Measurements from ENCODE around the gene NAV3. TPM values are rescaled to one million over a fixed set of nuclear protein-coding genes. Genes with fewer than 3 reads are reported as not detected.

NAV3 gene
- total RNA-seq, 1 donor from 2014 or later, result 17.0 TPM

DNA sequence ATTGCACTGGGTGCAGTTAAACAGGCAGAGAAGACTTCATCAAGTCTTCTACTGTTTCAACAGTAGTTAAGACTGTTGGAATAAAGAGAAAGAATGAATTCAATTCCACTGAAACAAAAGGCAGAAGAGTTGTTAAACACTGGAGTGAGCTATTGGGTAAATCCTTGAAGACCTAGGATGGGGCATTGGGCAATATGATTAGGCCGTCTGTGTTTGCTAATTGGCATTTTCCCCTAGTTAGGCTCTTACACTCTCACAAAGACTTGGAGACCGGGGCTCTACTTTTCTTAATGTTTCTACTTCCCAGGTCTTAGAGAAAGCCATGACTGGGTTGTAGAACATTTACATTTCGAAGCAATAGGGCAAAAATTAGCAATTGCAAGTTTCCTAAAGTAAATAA is 402.1 kb downstream of the NAV3 start:
- Histone ChIP-seq H3K36me3 (ENCODE audit: control insufficient read depth, insufficient read depth, low read length) (no peaks in the 10 kb centered on the region), H3K4me3 (ENCODE audit: low read depth, low read length) (no peak overlapping the region), H3K27me3 (ENCODE audit: control insufficient read depth, insufficient read depth, low read length) (no peaks in the 10 kb centered on the region)
- DNase-seq (ENCODE audit: low read depth), result no peak
- TF ChIP-seq, protein P1, sequence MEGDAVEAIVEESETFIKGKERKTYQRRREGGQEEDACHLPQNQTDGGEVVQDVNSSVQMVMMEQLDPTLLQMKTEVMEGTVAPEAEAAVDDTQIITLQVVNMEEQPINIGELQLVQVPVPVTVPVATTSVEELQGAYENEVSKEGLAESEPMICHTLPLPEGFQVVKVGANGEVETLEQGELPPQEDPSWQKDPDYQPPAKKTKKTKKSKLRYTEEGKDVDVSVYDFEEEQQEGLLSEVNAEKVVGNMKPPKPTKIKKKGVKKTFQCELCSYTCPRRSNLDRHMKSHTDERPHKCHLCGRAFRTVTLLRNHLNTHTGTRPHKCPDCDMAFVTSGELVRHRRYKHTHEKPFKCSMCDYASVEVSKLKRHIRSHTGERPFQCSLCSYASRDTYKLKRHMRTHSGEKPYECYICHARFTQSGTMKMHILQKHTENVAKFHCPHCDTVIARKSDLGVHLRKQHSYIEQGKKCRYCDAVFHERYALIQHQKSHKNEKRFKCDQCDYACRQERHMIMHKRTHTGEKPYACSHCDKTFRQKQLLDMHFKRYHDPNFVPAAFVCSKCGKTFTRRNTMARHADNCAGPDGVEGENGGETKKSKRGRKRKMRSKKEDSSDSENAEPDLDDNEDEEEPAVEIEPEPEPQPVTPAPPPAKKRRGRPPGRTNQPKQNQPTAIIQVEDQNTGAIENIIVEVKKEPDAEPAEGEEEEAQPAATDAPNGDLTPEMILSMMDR (IDR thresholded peaks at IDR 0.05; ENCODE audit: insufficient read depth, low read length, poor library complexity, severe bottlenecking), result no peak

DNA sequence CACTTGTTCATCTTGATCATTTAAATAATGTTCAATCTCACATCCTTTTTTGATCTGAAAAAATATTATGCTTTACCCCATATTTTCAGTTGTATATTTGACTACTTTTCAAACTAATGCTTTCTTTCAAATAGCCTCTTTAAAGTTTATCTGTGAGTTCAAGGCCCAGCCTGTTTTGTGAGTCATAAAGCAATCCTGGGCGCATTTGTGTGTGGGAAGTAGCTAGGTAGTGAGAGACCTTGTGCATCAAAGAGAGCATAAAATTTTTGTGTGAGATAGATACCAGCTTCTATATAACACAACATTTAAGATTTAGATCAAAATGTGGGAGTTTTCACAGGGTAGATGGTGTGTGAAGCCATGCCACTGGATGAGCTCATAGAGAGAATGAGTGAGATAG is 405.6 kb downstream of the NAV3 start:
- TF ChIP-seq, protein P1 (IDR thresholded peaks at IDR 0.05; ENCODE audit: insufficient read depth, low read length, poor library complexity, severe bottlenecking), result no peak
- Histone ChIP-seq H3K4me3 (ENCODE audit: low read depth, low read length) (no peak overlapping the region), H3K36me3 (ENCODE audit: control insufficient read depth, insufficient read depth, low read length) (no peaks in the 10 kb centered on the region), H3K27me3 (ENCODE audit: control insufficient read depth, insufficient read depth, low read length) (no peaks in the 10 kb centered on the region)
- no peak for DNase-seq (ENCODE audit: low read depth)

DNA sequence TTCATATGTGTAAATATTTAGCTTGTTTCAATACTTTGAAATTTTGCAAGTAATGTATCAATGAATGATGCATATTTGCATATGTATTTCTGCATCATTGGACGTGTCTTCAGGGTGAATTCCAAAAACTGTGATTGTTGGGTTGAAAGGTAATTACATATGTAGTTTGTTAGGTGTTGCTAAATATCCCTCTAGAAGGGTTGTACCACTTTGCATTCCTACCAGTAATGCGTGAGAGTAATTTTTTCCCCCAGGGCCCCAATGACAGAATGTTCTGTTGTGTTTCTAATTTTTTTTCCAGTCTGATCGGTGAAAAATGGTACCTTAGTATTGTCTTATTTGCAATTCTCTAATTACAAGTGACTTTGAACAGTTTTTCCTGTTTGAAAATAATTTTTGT is 408.9 kb downstream of the NAV3 start:
- H3K27me3 ChIP-seq (ENCODE audit: control insufficient read depth, insufficient read depth, low read length), result no peaks in the 10 kb centered on the region
- DNase-seq (ENCODE audit: low read depth), result no peak
- TF ChIP-seq, protein P1 (IDR thresholded peaks at IDR 0.05; ENCODE audit: insufficient read depth, low read length, poor library complexity, severe bottlenecking), result no peak
- no peak overlapping the region for H3K4me3 ChIP-seq (ENCODE audit: low read depth, low read length)
- no peaks in the 10 kb centered on the region for H3K36me3 ChIP-seq (ENCODE audit: control insufficient read depth, insufficient read depth, low read length)

DNA sequence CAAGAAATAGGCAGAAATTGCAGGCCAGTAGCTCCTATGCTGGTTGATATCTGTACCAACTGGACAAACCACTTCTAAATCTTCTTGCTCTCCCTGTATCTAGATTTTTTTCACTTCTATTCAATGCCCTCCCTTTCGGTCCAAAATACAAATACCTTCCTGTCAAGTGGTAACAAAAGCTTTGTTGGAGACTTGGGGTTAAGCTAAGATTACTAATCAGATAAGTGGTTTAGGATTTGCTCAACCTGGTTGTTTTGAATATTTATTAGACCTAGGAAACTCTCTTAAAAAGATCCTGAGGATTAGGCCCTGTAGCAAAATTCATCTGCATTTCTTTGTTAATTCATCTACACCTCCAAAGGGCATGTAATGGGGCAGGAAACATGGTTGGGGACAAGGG is 410.1 kb downstream of the NAV3 start:
- no peak for DNase-seq (ENCODE audit: low read depth)
- TF ChIP-seq, protein P1 (IDR thresholded peaks at IDR 0.05; ENCODE audit: insufficient read depth, low read length, poor library complexity, severe bottlenecking), result no peak
- Histone ChIP-seq H3K36me3 (ENCODE audit: control insufficient read depth, insufficient read depth, low read length) (no peaks in the 10 kb centered on the region), H3K4me3 (ENCODE audit: low read depth, low read length) (no peak overlapping the region), H3K27me3 (ENCODE audit: control insufficient read depth, insufficient read depth, low read length) (no peaks in the 10 kb centered on the region)

DNA sequence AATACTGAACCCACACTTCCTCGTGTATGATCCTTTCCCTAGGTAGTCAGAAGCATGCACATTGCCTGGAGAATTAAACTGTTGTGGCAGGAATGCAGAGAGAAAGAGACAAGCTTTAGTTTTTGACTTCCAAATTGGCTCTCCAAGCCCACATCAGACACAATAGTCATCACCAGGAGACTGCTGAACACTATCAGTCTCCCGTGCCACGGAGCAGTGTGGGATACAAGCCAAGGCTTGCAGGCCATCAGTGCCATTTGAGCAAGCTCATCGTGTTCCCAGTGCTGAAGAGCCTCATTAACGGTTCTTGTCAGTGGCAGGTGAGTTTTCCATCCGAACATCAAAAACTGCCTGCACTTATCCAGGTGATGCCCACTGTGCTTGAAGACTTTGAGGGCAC is 410.8 kb downstream of the NAV3 start:
- Histone ChIP-seq H3K4me3 (ENCODE audit: low read depth, low read length) (no peak overlapping the region), H3K27me3 (ENCODE audit: control insufficient read depth, insufficient read depth, low read length) (no peaks in the 10 kb centered on the region), H3K36me3 (ENCODE audit: control insufficient read depth, insufficient read depth, low read length) (no peaks in the 10 kb centered on the region)
- TF ChIP-seq, protein P1 (IDR thresholded peaks at IDR 0.05; ENCODE audit: insufficient read depth, low read length, poor library complexity, severe bottlenecking), result no peak
- no peak for DNase-seq (ENCODE audit: low read depth)

DNA sequence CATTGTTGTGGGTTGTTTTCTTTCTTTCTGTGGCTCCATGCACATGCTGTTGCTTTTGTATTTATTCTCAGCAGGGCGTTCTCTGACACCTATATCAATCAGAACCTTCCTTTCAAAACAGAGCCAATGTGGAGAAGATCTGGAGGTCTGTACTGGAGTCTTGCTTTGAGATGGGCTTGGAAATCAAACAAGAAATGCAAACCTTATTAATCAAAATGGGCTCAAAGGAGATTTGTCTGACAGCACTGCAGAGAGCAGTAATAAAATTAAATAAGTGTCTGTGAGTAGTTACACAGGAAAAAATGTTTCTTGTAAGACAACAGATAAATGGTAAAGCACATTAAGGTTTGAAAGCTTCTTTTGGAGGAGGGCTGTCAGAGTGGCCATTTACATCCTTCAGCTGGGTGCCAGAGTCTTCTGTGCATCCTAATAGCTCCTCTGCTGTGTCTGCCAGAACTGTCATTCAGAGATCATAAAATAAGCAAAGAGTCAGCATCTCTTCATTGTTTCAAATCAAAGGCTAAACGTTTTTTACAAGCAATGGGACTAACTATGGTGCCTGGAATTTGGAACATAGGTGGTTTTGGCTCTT is 414.3 kb downstream of the NAV3 start:
- Histone ChIP-seq H3K4me3 (ENCODE audit: low read depth, low read length) (no peak overlapping the region), H3K27me3 (ENCODE audit: control insufficient read depth, insufficient read depth, low read length) (no peaks in the 10 kb centered on the region), H3K36me3 (ENCODE audit: control insufficient read depth, insufficient read depth, low read length) (no peaks in the 10 kb centered on the region)
- no peak for DNase-seq (ENCODE audit: low read depth)
- TF ChIP-seq, protein P1 (IDR thresholded peaks at IDR 0.05; ENCODE audit: insufficient read depth, low read length, poor library complexity, severe bottlenecking), result no peak

Measured in kidney epithelial cell (primary cell).